Measurements from ENCODE around the gene LGALS16. TPM values are rescaled to one million over a fixed set of nuclear protein-coding genes. Genes with fewer than 3 reads are reported as not detected.

LGALS16 gene
- total RNA-seq, 1 donor from 2014 or later: not detected

DNA sequence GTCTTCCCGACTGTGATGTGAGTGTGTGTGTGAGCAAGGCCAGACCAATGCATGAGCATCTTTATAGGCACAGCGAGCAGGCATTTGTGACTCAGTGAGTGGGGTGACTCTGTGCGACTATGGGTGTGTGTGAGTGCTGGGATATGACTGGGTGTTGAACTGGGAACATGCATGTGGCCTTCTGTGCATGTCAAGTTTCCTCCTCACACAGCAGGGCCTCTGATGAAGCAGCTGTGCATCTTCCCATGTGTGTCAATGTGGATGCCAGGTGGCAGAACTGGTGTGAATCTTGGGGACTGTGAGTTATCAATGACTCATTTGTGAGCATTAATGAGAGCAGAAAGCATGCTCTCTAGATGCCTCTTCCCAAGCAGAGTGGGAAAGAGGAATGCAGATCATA, 36.5 kb downstream of the LGALS16 start:
- DNase-seq (ENCODE audit: low spot score in 2 of 2): no peak
- Histone ChIP-seq H3K4me1 (no peaks in the 10 kb centered on the region), H3K4me3 (no peak overlapping the region), H3K27ac (no peak overlapping the region), H3K9me3 (no peaks in the 10 kb centered on the region), H3K27me3 (no peaks in the 10 kb centered on the region), H3K36me3 (no peaks in the 10 kb centered on the region)
- intact Hi-C loops (cut with DNase I): no loop called here
- no peak for TF ChIP-seq CTCF (IDR thresholded peaks at IDR 0.05)

GRCh38 chr19:39692822-39693221, 37.1 kb downstream of the LGALS16 start:
- no peak for DNase-seq (ENCODE audit: low spot score in 2 of 2)
- no peak overlapping the region for H3K4me3 ChIP-seq

DNA sequence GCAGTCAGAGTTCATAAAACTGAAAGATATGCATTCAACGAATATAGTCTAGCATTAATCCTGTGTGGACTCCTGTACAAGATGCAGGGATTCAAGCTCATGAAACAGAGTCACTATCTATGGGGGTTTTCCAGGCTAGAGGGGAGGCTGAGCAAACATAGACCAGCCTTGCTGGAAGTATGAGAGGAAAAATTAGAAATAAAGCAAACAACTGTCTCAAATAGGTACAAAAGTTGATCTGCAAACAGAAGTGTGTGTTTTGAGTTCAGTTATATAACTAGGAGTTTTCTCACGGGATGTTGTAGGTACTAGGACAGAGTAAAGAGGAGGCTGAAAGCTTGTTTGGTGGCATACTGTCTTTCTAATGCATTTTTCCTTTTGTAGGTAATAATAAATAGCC, 40.0 kb downstream of the LGALS16 start:
- no peak for DNase-seq (ENCODE audit: low spot score in 2 of 2)
- no peaks in the 10 kb centered on the region for H3K4me1 ChIP-seq
- no peak for TF ChIP-seq CTCF (IDR thresholded peaks at IDR 0.05)
- no peaks in the 10 kb centered on the region for H3K9me3 ChIP-seq
- no peak overlapping the region for H3K27ac ChIP-seq
- intact Hi-C loops (cut with DNase I): no loop called here
- H3K27me3 ChIP-seq: no peaks in the 10 kb centered on the region
- no peak overlapping the region for H3K4me3 ChIP-seq
- no peaks in the 10 kb centered on the region for H3K36me3 ChIP-seq

More at GRCh38 chr19:39692822-39693221, 37.1 kb downstream of the LGALS16 start:
- H3K4me1 ChIP-seq: no peaks in the 10 kb centered on the region
- intact Hi-C loops (cut with DNase I): no loop called here
- H3K9me3 ChIP-seq: no peaks in the 10 kb centered on the region
- no peak overlapping the region for H3K27ac ChIP-seq
- no peaks in the 10 kb centered on the region for H3K27me3 ChIP-seq
- TF ChIP-seq CTCF (IDR thresholded peaks at IDR 0.05): no peak
- no peaks in the 10 kb centered on the region for H3K36me3 ChIP-seq

DNA sequence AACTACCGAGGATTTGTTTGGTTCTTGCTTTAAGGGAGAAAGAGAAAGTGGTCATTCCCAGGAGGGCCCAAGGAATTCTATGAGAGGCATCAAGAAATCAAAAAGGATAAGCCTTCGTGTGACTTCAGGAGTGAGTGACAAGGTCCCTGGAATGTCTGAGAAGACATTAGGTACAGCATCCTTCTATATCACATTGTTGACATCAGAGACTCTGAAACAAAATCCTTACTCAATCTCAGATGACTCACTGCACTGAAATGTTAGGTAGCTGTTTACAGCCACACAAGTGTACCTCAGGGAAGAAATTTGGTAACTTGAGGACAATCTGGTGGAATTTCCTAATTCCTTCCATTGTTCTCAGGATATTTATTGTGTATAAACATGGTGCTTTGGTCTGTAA, 40.7 kb downstream of the LGALS16 start:
- no peaks in the 10 kb centered on the region for H3K9me3 ChIP-seq
- no peak for TF ChIP-seq CTCF (IDR thresholded peaks at IDR 0.05)
- DNase-seq (ENCODE audit: low spot score in 2 of 2): no peak
- H3K4me3 ChIP-seq: no peak overlapping the region
- no peak overlapping the region for H3K27ac ChIP-seq
- intact Hi-C loops (cut with DNase I): no loop called here
- no peaks in the 10 kb centered on the region for H3K36me3 ChIP-seq
- no peaks in the 10 kb centered on the region for H3K4me1 ChIP-seq
- no peaks in the 10 kb centered on the region for H3K27me3 ChIP-seq

DNA sequence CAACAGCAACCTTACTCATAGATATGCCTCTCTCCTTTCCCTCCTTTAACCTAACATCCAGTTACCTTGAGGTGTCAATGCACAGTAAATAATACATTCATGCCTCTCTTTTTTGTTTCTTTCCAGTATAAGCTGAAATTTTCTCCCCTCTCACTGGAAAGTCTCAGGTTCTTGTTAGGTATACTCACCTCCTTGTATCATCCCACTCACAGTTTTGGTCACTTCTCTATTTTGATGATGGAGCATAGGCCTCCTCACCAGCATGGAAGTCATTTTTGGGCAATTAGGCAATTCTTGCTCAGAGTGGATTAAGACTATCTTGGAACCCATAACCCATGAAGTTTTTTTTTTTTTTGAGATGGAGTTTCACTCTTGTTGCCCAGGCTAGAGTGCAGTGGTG, 42.8 kb downstream of the LGALS16 start:
- no peak overlapping the region for H3K27ac ChIP-seq
- intact Hi-C loops (cut with DNase I): no loop called here
- no peaks in the 10 kb centered on the region for H3K4me1 ChIP-seq
- no peaks in the 10 kb centered on the region for H3K9me3 ChIP-seq
- TF ChIP-seq CTCF (IDR thresholded peaks at IDR 0.05): no peak
- H3K36me3 ChIP-seq: no peaks in the 10 kb centered on the region
- no peak overlapping the region for H3K4me3 ChIP-seq
- no peaks in the 10 kb centered on the region for H3K27me3 ChIP-seq
- DNase-seq (ENCODE audit: low spot score in 2 of 2): no peak

DNA sequence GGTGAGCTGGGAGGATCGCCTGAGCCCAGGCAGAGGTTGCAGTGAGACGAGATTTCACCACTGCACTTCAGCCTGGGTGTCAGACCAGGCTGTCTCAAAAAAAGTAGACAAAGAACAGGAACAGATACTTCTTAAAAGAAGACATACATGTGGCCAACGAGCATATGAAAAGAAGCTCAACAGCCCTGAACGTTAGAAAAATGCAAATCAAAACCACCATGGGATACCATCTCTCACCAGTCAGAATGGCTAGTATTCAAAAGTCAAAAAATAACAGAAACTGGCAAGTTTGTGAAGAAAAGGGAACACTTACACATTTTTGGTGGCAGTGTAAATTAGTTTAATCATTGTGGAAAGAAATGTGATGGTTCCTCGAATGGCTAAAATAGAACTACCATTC, 45.6 kb downstream of the LGALS16 start:
- Histone ChIP-seq H3K27me3 (no peaks in the 10 kb centered on the region), H3K9me3 (no peaks in the 10 kb centered on the region), H3K27ac (no peak overlapping the region), H3K4me1 (no peaks in the 10 kb centered on the region), H3K36me3 (no peaks in the 10 kb centered on the region), H3K4me3 (no peak overlapping the region)
- no peak for DNase-seq (ENCODE audit: low spot score in 2 of 2)
- intact Hi-C loops (cut with DNase I): no loop called here
- no peak for TF ChIP-seq CTCF (IDR thresholded peaks at IDR 0.05)
